ENCODE data around the gene DNAAF5. TPM values are rescaled to one million over a fixed set of nuclear protein-coding genes. Genes with fewer than 3 reads are reported as not detected.

Gene DNAAF5
- total RNA-seq, 2 donors from 2014 or later: 31.0 to 54.9 TPM

- Histone ChIP-seq H3K27ac (no peak overlapping the region), H3K9me3 (no peaks in the 10 kb centered on the region), H3K4me1 (no peaks in the 10 kb centered on the region), H3K36me3 (no peaks in the 10 kb centered on the region), H3K27me3 (no peaks in the 10 kb centered on the region), H3K4me3 (no peak overlapping the region), H3K9ac (ENCODE audit: low read depth in 2 of 2, low read length in 2 of 2) (no peak overlapping the region)
- no peak for TF ChIP-seq CTCF (IDR thresholded peaks at IDR 0.05)
- DNase-seq: no peak
- intact Hi-C loops (cut with DNase I): no loop called here
Observed at GRCh38 chr7:714251-714671, 12.2 kb upstream of the DNAAF5 start.

GRCh38 chr7:716222-716621, 10.3 kb upstream of the DNAAF5 start:
- no peaks in the 10 kb centered on the region for H3K36me3 ChIP-seq
- H3K4me3 ChIP-seq: no peak overlapping the region
- H3K27ac ChIP-seq: no peak overlapping the region
- H3K27me3 ChIP-seq: no peaks in the 10 kb centered on the region
- H3K9me3 ChIP-seq: no peaks in the 10 kb centered on the region
- H3K4me1 ChIP-seq: no peaks in the 10 kb centered on the region
- no peak for TF ChIP-seq CTCF (IDR thresholded peaks at IDR 0.05)
- intact Hi-C loops (cut with DNase I): no loop called here
- DNase-seq: no peak
- no peak overlapping the region for H3K9ac ChIP-seq (ENCODE audit: low read depth in 2 of 2, low read length in 2 of 2)

- no peak overlapping the region for H3K9ac ChIP-seq (ENCODE audit: low read depth in 2 of 2, low read length in 2 of 2)
- no peaks in the 10 kb centered on the region for H3K4me1 ChIP-seq
- intact Hi-C loops (cut with DNase I): no loop called here
- no peak overlapping the region for H3K4me3 ChIP-seq
- TF ChIP-seq CTCF (IDR thresholded peaks at IDR 0.05): no peak
- H3K27me3 ChIP-seq: no peaks in the 10 kb centered on the region
- H3K36me3 ChIP-seq: no peaks in the 10 kb centered on the region
- no peak for DNase-seq
- no peak overlapping the region for H3K27ac ChIP-seq
- no peaks in the 10 kb centered on the region for H3K9me3 ChIP-seq
Observed at GRCh38 chr7:716636-717035, 9.9 kb upstream of the DNAAF5 start.

GRCh38 chr7:721619-722248, 4.8 kb upstream of the DNAAF5 start:
- Histone ChIP-seq H3K27me3 (no peaks in the 10 kb centered on the region), H3K4me3 (no peak overlapping the region), H3K4me1 (peaks cover 6% of the 10 kb centered on the region), H3K36me3 (no peaks in the 10 kb centered on the region), H3K9ac (ENCODE audit: low read depth in 2 of 2, low read length in 2 of 2) (no peak overlapping the region), H3K27ac (no peak overlapping the region), H3K9me3 (no peaks in the 10 kb centered on the region)
- no peak for DNase-seq
- intact Hi-C loops (cut with DNase I): loop anchor here (10.0 kb wide), 1 partner anchor 197 kb away; no protein-coding TSS in a partner anchor
- no peak for TF ChIP-seq CTCF (IDR thresholded peaks at IDR 0.05)

- Histone ChIP-seq H3K27me3 (no peaks in the 10 kb centered on the region), H3K27ac (no peak overlapping the region), H3K4me3 (no peak overlapping the region), H3K9ac (ENCODE audit: low read depth in 2 of 2, low read length in 2 of 2) (no peak overlapping the region), H3K36me3 (no peaks in the 10 kb centered on the region), H3K9me3 (no peaks in the 10 kb centered on the region), H3K4me1 (peaks cover 6% of the 10 kb centered on the region)
- no peak for DNase-seq
- no peak for TF ChIP-seq CTCF (IDR thresholded peaks at IDR 0.05)
- intact Hi-C loops (cut with DNase I): loop anchor here (10.0 kb wide), 1 partner anchor 199 kb away; no protein-coding TSS in a partner anchor
Observed at GRCh38 chr7:723541-723940, 3.0 kb upstream of the DNAAF5 start.

Measured in colonic mucosa (tissue), 4 donors.